Measurements from ENCODE around the gene CD74. TPM values are rescaled to one million over a fixed set of nuclear protein-coding genes. Genes with fewer than 3 reads are reported as not detected.

The CD74 gene
- total and polyA plus RNA-seq, 4 donors, result 176 to 327 (median 257) TPM

DNA sequence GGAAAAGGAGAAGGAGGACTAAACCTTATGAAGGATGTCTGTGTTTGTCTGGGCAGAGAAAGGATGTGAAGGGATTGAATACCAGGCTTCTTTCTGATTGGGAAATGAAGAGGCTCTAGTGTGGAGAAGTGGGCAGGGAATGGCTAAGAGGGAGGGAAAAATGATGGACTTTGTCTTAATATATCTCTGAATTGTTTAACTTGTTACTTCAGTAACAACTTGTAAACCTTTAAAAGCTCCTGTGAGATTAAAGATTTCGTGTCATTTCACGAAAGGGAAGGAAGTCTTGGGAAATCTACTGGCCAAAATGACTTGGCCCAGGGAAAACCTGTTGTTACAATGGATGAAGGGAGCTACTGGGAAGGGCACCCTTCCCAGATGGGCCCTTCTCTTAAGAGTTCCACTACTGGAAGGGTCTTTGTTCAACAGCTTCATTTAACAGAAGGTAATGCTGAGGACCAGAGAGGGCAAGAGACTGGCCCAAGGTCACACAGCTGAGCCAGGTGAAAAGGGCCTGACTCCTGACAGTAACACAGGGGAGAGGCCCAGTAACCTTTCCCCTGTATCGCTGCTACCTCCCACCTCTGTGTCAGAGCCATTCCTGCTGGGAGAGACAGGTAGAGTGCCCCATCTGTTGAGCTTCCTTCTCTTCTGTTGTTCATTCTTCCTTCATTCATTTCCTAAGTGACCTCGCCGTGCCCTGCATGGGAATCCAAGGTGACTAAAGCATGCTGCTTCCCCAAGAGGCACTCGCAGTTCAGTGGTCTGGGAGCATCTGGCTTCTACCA lies 60.3 kb downstream of the CD74 start:
- H3K4me1 ChIP-seq (ENCODE audit: control insufficient read depth in 4 of 4, insufficient read depth in 4 of 4, low read length in 3 of 4), result peaks cover 8 to 37% (median 26%) of the 10 kb centered on the region in 4 donors
- H3K27ac ChIP-seq (ENCODE audit: low read depth in 1 of 2, low read length in 2 of 2), result no peak overlapping the region
- WGBS, result 86% methylated on average over 6 of the region's 6 CpGs
- H3K27me3 ChIP-seq (ENCODE audit: control insufficient read depth in 4 of 4, insufficient read depth in 4 of 4, low read length in 3 of 4), result no peaks in the 10 kb centered on the region
- H3K36me3 ChIP-seq (ENCODE audit: control insufficient read depth in 4 of 4, insufficient read depth in 3 of 4, low read depth in 1 of 4, low read length in 3 of 4), result no peaks in the 10 kb centered on the region
- TF ChIP-seq, protein P1, sequence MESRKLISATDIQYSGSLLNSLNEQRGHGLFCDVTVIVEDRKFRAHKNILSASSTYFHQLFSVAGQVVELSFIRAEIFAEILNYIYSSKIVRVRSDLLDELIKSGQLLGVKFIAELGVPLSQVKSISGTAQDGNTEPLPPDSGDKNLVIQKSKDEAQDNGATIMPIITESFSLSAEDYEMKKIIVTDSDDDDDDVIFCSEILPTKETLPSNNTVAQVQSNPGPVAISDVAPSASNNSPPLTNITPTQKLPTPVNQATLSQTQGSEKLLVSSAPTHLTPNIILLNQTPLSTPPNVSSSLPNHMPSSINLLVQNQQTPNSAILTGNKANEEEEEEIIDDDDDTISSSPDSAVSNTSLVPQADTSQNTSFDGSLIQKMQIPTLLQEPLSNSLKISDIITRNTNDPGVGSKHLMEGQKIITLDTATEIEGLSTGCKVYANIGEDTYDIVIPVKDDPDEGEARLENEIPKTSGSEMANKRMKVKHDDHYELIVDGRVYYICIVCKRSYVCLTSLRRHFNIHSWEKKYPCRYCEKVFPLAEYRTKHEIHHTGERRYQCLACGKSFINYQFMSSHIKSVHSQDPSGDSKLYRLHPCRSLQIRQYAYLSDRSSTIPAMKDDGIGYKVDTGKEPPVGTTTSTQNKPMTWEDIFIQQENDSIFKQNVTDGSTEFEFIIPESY (IDR thresholded peaks at IDR 0.05), result no peak
- TF ChIP-seq TAF1 (conservative IDR thresholded peaks at IDR 0.05), result no peak
- TF ChIP-seq HNF4A (conservative IDR thresholded peaks at IDR 0.05), result no peak
- TF ChIP-seq SP1 (IDR thresholded peaks at IDR 0.05), result no peak
- TF ChIP-seq, protein P2, sequence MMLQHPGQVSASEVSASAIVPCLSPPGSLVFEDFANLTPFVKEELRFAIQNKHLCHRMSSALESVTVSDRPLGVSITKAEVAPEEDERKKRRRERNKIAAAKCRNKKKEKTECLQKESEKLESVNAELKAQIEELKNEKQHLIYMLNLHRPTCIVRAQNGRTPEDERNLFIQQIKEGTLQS (IDR thresholded peaks at IDR 0.05), result no peak
- TF ChIP-seq FOXA2 (IDR thresholded peaks at IDR 0.05), result no peak
- no peak for TF ChIP-seq MAX (IDR thresholded peaks at IDR 0.05)
- no peak for TF ChIP-seq RXRA (IDR thresholded peaks at IDR 0.05)
- no peak for TF ChIP-seq CTCF (IDR thresholded peaks at IDR 0.05; ENCODE audit: low read depth, low read length, missing input control)
- TF ChIP-seq FOXA1 (IDR thresholded peaks at IDR 0.05), result no peak
- TF ChIP-seq, protein P3, sequence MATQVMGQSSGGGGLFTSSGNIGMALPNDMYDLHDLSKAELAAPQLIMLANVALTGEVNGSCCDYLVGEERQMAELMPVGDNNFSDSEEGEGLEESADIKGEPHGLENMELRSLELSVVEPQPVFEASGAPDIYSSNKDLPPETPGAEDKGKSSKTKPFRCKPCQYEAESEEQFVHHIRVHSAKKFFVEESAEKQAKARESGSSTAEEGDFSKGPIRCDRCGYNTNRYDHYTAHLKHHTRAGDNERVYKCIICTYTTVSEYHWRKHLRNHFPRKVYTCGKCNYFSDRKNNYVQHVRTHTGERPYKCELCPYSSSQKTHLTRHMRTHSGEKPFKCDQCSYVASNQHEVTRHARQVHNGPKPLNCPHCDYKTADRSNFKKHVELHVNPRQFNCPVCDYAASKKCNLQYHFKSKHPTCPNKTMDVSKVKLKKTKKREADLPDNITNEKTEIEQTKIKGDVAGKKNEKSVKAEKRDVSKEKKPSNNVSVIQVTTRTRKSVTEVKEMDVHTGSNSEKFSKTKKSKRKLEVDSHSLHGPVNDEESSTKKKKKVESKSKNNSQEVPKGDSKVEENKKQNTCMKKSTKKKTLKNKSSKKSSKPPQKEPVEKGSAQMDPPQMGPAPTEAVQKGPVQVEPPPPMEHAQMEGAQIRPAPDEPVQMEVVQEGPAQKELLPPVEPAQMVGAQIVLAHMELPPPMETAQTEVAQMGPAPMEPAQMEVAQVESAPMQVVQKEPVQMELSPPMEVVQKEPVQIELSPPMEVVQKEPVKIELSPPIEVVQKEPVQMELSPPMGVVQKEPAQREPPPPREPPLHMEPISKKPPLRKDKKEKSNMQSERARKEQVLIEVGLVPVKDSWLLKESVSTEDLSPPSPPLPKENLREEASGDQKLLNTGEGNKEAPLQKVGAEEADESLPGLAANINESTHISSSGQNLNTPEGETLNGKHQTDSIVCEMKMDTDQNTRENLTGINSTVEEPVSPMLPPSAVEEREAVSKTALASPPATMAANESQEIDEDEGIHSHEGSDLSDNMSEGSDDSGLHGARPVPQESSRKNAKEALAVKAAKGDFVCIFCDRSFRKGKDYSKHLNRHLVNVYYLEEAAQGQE (IDR thresholded peaks at IDR 0.05), result no peak
- no peak for TF ChIP-seq RAD21 (IDR thresholded peaks at IDR 0.05)
- TF ChIP-seq EGR1 (IDR thresholded peaks at IDR 0.05; ENCODE audit: low read depth in 2 of 2), result no peak
- no peak for TF ChIP-seq GABPA (IDR thresholded peaks at IDR 0.05 in 1 of 2, conservative IDR thresholded peaks at IDR 0.05 in 1 of 2)
- TF ChIP-seq YY1 (IDR thresholded peaks at IDR 0.05), result no peak
- TF ChIP-seq HNF4G (IDR thresholded peaks at IDR 0.05), result no peak
- no peak for TF ChIP-seq NR2F2 (IDR thresholded peaks at IDR 0.05)
- TF ChIP-seq JUND (IDR thresholded peaks at IDR 0.05), result no peak
- no peak overlapping the region for H3K9ac ChIP-seq (ENCODE audit: low read depth in 1 of 2, low read length in 2 of 2)
- no peak overlapping the region for H3K4me3 ChIP-seq (ENCODE audit: low read depth in 1 of 3, low read length in 3 of 3)
- H3K9me3 ChIP-seq (ENCODE audit: control insufficient read depth in 4 of 4, low read length in 3 of 4), result no peaks in the 10 kb centered on the region
- DNase-seq (ENCODE audit: low spot score), result no peak

Other genes with a start within 250 kb of the CD74 start
- gene CDX1, start 246.1 kb downstream of the CD74 start, total RNA-seq, result not detected
- not detected for gene CDX1, start 246.1 kb downstream of the CD74 start, polyA plus RNA-seq
- gene SLC6A7, start 222.8 kb downstream of the CD74 start, total RNA-seq, result not detected
- gene SLC6A7, start 222.8 kb downstream of the CD74 start, polyA plus RNA-seq, result not detected
- gene CAMK2A, start 123.1 kb downstream of the CD74 start, total RNA-seq, result under 1 TPM in 1 of 2 donors, not detected in 1; under 0.01 TPM
- gene CAMK2A, start 123.1 kb downstream of the CD74 start, polyA plus RNA-seq, result not detected
- under 1 TPM; 0.33 to 0.51 TPM for gene ARSI, start 110.0 kb downstream of the CD74 start, total RNA-seq
- under 1 TPM in 1 of 2 donors, not detected in 1; 0.23 TPM for gene ARSI, start 110.0 kb downstream of the CD74 start, polyA plus RNA-seq
- gene TCOF1, start 55.2 kb downstream of the CD74 start, total RNA-seq, result 1 to 10 TPM; 8.5 TPM
- gene TCOF1, start 55.2 kb downstream of the CD74 start, polyA plus RNA-seq, result 1 to 10 TPM; 3.2 to 4.4 TPM
- gene RPS14, start 36.8 kb upstream of the CD74 start, total RNA-seq, result 100 to 1,000 TPM; 822 to 948 TPM
- gene RPS14, start 36.8 kb upstream of the CD74 start, polyA plus RNA-seq, result 100 to 1,000 TPM; 609 to 956 TPM
- 100 to 1,000 TPM in 1 of 2 donors, 10 to 100 TPM in 1; 39.5 to 103 TPM for gene NDST1, start 95.2 kb upstream of the CD74 start, total RNA-seq
- 10 to 100 TPM; 10.3 to 38.5 TPM for gene NDST1, start 95.2 kb upstream of the CD74 start, polyA plus RNA-seq
- 10 to 100 TPM in 1 of 2 donors, 1 to 10 TPM in 1; 1.1 to 17.5 TPM for gene SYNPO, start 227.8 kb upstream of the CD74 start, total RNA-seq
- 10 to 100 TPM in 1 of 2 donors, 1 to 10 TPM in 1; 3.9 to 36.6 TPM for gene SYNPO, start 227.8 kb upstream of the CD74 start, polyA plus RNA-seq
- gene MYOZ3, start 248.3 kb upstream of the CD74 start, total RNA-seq, result under 1 TPM in 1 of 2 donors, not detected in 1; 0.09 TPM
- under 1 TPM; 0.03 to 0.04 TPM for gene MYOZ3, start 248.3 kb upstream of the CD74 start, polyA plus RNA-seq